HG03520 (cell line): Measurements from ENCODE around the gene KCNIP3.
"Not testable (repeated sequence)": the region's sequence is repeated elsewhere in the genome, so short reads cannot be mapped to it uniquely, and the experiment has no call there.

Experiments
- ATAC-seq: cut with Tn5 transposase; IDR thresholded peaks from one replicate; pipeline ENCODE4 v1.9.1; 2021; ENCODE audit warnings: mild to moderate bottlenecking, moderate library complexity; ENCODE audit not compliant: unreplicated experiment

Gene KCNIP3

DNA sequence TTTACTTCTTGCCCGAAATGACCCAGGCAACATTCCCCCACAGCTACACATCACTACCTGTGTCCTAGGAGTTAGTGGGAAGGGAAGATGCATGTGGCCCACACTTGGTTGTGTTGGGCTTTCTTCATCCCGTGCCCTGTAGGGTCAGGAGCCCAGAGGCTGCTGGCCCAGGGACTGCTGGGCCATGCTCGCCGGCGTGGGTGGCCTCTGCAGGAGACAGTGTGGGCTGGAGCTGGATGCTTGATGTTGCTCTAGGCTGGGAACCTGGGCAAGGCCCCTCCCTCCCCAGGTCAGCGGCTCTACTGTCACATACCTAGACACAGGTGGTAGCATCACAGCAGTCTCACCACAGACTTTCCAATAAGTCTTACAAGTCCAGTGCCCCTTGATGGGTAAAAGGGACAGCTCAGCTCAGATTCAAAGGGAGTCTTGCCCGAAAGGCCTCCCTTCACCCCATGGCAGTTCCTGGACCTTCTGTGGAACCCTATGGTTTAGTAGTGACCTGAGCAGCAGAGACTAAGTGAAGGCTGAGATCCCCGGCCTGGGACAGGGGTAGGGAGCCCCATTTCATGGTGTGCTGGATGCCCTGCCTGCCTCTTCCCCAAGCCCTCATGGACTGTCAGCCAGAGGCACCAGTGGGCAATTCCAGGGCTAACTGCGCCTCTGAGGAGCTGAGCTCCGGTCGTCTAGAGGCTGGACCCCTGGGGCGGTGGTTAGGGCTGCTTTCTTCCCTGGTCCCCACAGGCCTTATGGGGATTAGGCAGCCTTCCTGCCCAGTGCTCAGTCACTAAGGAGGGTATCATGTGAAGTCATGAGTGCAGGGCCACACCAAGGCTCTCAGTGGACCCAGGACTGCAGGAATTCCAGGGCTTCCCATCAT lies 59.9 kb downstream of the KCNIP3 start:
- ATAC-seq: no peak

DNA sequence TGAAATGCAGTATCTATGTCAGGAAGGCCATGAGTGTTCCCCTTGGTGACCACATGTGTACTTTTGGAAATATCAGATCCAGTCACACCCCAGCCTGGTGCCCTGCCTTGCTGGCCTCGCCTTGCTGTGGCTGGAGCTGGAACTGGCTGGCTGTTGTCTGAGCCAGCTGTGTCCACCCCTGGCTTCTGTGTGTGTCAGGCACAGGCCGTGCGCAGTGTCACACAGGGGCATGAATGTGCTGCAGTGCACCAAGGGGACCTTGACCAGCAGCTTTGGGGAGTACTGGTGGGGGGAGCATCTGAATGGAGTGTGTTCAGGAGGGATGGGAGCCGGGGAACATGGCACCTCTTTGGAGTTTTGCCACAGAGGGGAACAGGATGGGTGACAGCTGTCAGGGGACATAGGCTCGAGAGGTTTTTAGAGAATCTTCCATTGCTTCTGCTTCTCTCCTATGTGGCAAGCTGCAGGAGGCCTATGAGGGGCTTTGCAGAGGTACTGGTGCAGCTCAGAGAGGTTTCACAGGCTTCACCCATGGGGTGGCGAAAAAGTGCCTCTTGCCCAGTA lies 60.7 kb downstream of the KCNIP3 start:
- ATAC-seq: no peak

DNA sequence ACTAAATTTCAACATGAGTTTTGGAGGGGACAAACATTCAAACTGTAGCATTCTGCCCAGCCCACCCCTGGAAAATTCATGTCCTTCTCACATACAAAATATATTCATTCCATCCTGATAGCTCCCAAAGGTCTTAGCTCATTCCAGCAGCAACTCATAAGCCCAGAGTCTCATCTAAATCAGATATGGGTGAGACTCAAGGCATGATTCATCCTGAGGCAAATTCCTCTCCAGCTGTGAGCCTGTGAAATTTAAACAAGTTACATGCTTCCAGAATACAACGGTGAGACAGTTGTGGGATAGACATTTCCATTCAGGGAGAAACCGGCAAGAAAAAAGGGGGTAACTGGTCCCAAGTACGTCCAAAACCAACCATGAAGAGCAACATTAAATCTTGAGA lies 61.9 kb downstream of the KCNIP3 start:
- no peak for ATAC-seq

DNA sequence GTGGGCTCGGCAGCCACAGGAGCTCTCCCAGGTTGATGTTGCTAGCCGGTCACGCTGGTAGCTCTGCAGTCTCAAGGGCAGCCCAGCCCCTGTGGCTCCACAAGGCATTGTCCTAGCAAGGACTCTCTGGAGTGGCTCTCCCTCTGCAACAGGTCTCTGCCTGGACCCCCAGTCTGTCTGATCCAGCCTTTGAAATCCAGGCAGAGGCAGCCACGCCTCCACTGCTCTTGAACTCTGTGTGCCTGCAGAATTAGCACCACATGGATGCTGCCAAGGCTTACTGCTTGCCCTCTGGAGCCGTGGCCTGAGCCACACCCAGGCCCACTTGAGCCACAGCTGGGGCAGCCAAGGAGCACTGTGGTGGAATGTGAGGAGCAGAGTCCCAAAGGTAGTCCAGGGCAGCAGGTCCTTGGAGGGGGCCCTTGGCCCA lies 62.4 kb downstream of the KCNIP3 start:
- no peak for ATAC-seq

DNA sequence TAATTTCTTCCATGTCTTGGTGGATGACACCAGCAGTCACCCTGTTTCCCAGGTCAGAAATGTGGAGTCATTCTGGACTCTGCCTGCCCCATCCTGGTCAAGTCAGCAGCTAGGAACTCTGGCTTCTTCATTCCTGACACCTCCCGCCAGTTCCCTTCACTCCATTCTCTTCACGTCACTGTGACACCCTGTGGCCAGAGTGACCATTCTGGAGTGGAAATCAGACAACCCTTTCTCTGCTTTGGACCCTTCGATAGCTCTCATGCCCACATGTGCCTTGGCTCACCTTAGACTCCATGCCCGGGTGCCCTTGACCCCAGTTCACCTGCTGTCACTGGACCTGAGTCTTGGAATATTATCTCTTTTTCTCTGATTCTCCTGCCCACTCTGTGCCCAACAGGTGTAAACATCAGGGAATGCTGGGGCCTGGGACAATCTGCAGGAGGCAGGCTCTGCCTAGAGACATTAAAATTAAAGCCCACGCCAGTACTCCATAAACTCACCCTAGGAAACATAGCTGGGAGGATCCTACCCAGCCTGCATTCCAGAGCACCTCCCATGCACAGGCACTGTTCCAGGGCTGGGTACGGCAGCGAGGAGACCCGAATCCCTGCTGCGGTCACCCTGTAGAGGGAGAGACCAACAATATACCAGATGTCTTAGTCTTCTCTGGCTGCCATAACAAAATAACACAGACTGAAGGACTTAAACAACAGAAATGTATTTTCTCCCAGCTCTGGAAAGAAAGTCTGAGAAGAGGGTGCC lies 64.3 kb downstream of the KCNIP3 start:
- no peak for ATAC-seq

DNA sequence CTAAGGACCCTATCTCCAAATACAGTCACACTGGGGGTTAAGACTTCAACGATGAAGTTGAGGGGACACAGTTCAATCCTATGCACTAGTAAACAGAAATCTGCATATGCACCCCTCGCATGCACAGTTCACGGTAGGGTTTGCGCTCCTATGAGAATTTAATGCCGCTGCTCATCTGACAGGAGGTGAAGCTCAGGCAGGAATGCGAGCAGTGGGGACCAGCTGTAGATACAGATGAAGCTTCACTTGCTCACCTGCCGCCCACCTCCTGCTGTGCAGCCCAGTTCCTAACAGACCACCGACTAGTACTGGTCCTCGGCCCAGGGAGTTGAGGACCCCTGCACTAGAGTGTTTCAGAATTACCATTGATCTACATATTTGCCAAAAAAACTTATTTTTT lies 65.3 kb downstream of the KCNIP3 start:
- ATAC-seq: no peak

DNA sequence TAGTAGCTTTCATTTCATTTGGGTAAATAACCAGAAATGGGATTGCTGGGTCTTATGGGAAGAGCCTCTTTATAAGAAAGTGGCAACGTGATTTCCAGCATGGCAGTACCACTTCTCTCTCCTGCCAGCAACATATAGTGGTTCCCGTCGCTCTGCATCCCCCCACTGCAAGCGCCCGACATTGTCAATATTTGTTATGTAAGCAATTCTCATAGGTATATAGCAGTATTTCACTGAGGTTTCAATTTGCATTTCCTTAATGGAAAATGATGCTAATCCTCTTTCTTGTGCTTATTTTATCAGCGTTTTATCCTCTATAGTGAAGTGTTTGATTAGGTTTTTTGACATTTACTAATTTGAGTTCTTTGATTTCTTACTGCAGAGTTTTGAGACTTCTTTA lies 69.4 kb downstream of the KCNIP3 start:
- no peak for ATAC-seq

DNA sequence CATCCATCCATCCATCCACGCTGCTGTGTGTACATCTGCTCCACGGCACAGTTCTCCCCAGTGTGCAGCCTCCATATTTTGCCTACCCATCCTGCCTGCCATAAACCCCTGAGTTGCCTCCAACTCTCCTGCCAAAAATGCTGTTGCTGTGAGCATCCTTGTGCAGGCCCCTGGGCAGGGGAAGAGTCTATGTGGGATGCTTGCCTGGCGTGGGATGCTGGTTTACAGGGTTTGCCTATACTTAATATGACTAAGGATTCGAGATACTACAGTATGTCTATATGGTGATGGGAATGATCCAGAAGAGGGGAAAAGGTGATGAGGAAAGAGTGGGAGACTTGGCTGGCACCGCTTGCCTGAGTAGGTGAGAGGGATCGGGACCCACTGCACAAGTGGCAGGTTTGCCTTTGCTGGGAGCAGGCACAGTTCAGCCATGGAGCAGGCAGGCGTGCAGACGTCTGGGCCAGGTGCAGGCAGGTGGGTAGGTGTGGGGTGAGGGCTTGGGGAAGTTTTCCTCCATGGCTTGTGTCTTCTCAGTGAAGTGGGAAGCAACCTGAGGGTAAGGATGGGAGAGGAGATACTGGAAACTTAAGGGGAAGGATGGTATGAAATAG lies 75.2 kb downstream of the KCNIP3 start:
- no peak for ATAC-seq

DNA sequence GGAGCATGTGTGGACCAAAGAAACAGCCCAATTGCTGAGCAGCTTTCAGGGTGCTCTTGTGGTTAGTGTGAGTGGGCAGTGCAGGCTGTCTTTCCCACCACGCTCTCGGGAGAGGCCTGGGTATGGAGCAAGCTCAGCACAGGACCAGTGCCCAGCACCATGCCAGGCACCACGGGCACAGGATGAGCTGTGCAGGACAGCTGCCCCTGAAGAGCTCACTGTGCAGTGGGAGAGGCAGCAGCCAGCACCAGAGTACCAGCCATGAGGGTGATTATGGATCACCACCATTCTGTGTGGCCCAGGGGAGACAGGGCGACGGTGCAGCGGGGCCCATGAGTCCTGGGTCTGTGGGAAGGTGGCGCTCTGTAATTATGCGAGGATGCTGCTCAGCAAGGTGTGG lies 75.7 kb downstream of the KCNIP3 start:
- ATAC-seq: no peak

DNA sequence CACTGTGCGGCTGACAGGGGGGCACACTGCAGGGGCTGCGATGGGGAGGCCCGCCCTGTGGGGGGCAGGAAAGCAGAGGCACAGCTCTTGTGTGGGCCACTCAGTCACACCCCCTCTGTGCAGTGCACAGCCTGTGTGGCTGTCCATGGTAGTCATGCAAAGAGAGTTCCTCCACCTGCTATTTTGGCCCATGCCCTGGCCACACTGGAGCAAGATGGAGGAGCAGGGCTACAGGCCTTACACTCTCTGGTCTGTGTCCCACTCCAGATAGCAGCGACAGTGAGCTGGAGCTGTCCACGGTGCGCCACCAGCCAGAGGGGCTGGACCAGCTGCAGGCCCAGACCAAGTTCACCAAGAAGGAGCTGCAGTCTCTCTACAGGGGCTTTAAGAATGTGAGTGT lies 76.9 kb downstream of the KCNIP3 start:
- no peak for ATAC-seq

DNA sequence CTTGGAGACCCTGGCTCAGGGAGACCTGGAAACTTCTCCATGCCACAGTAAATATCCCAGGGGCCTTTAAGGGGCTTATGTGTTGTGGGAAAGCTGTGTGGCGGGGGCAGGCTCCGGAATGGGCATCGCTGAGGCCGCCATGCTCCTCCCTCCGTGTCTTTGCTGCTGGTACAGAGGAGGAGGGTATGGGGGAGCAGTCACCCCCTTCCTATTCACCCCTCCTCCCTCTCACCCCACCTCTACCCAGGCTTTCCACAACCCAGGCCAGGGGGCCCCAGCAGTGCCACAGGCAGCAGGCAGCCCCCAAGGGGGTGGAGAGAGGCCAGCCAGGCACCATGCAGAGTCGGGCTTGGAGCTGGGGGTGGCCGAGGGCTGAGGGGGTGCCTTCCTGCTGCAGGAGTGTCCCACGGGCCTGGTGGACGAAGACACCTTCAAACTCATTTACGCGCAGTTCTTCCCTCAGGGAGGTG lies 77.3 kb downstream of the KCNIP3 start:
- ATAC-seq: no peak

DNA sequence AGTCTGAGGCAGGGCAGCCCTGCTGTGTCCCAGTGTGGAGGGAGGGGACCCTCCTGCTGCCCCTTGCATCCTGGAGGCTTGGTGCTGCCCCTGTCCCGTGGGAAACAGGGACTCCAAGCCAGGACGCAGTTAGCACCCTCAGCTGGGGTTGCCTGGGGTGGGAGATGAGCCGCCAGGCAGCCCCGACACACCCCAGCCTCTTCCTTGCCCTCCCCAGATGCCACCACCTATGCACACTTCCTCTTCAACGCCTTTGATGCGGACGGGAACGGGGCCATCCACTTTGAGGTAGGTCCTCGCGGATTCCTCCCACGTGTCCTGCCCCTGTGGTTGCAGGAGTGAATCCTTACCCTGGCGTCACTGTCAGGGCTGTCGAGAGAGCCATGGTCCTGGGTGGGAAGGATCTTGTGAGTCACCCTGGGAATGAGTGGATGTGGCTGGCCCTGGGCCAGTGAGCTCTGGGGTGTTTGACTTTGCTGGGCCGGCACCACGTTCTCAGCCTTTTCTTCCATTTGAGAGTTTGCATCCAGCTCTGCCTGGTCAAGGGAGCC lies 77.8 kb downstream of the KCNIP3 start:
- no peak for ATAC-seq

DNA sequence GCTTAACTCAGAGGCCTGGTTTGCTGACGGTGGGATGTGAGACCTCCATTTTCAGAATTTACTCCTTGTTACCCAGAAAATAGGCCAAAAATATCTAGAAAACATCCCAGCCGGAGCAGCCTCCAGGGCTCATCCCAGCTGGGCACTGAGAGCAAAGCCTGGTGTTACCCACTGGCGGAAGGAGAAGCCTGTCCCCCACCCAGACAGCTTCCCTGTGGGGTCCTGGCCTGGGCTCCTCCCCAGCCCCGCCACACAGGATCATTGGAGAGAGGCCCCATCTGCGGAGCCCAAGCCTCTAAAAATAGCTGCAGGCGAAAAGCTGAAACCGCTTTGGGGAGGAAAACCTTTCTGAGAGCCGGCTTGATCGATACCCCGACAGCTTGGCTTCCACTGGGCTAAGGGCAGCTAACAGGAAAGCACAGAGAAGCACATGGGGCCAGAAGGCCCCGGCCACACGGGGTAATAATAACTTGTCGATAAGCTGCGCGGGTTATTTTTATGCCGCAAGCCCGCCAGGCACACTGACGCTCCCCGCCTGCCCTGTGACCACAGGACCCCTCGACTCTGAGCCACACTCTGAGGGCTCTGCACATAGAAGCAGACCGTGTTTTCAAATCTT lies 78.5 kb downstream of the KCNIP3 start:
- ATAC-seq: no peak

DNA sequence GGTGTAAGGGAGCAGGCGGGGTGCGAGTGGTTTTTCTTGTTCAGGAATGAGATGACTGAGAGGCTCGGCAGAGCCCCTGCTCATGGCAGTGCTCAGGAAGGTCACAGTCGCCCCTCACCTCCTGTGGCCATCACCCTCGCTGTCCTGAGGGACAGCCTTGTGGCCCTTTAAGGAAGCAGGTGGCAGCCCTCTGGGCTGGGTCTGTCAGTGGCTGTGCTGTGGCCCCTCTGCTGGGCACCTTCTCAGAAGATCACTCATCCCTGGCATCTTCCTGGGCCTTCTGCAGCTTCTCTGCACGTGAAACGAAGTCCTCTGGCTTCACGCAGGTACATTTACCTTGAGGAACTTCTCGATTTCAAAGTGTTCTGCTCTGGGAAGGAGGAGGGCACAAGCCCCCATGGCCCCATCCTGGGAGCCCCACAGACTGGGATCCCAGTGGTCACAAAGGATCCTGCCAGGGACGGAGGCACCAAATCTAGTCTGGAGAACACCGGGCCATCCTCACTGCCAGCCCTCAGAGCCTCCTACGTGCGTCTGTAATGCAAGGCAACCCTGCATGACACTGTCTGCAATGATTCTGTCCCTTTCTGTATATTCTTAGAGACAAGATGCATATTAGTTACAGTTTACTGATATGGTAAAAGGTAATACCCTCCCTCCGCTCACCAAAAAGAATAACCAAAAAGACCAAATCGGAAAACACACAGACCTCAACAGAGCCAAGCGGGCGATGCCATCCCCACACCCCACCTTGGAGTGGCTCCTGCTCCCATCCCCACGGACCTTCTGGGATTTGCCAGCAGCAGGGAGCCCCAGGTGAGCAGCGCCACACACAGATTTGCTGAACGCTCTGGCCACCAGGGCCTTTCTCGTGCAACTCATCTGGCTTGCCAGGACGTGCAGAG lies 79.4 kb downstream of the KCNIP3 start:
- ATAC-seq: no peak

DNA sequence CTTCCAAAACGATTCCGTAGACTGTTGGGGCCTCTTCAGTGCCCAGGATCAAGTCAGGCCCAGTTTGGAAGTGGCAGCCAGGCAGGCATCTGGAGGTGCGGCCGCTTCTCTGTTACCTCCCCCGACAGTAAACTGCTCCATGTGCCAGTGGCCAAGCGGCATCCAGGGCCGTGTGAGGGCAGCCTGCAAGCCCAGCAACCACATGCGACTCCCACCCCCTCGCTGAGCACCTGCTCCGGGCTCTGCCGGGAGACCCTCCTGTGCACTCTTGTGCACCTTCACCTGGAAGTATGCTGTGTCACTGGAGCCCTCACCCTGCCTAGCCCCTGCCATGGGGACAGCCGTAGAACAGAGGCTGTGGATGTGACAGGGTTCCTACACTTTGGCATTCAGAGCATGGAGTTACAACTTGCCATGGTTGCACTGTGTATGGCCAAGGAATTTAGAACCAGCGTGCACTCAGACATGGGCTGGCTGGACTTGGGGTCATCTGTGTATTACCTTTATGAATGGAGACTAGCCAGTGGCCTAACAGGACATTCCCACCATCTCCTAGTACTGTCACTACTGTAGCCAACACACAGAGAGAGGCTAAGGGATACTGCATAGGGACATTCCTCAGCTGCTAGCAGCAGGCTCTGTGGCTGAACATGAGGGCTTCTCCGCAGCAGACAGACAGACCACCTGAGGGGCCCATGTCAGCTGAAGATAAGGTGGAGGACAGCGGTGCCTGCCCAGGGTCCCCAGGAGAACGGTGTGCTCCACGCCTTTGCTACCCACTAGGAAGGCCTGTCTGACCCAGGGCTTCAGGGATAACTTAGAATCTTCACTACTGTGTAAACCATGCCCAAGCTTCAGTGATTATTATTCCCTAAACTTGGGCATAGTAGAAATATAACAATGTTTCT lies 80.3 kb downstream of the KCNIP3 start:
- ATAC-seq: no peak

DNA sequence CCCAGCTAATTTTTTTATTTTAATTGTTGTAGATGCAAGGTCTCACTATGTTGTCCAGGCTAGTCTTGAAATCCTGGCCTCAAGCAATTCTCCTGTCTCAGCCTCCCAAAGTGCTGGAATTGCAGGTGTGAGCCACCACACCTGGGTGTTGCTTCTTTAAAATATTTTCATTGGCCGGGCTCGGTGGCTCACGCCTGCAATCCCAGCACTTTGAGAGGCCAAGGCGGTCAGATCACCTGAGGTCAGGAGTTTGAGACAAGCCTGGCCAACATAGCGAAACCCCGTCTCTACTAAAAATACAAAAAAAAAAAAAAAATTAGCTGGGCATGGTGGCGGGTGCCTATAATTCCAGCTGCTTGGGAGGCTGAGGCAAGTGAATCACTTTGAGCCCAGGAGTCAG lies 81.1 kb downstream of the KCNIP3 start:
- not testable (repeated sequence) for ATAC-seq

DNA sequence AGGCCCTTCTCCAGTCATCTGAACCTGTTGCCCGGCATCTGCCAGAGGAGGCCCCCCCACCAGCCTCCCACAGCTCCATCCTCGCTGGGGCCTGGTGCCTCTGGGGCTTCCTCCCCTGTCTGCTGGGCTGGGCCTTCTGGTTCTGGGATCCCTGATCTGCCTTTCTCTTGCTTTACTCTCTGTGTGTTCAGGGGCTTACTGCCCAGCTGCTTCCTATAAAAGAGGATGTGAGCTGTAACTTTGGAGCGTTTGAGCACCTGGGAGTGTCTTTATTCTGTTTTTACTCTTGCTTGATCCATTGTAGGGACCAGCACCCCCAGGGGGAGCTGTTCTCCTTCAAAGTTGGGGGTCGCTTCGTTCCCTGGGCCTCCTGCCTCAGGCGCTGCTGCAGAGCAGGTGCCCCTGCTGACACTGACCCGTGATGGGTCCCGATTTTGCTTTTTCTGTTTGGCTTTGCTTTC lies 82.3 kb downstream of the KCNIP3 start:
- no peak for ATAC-seq

DNA sequence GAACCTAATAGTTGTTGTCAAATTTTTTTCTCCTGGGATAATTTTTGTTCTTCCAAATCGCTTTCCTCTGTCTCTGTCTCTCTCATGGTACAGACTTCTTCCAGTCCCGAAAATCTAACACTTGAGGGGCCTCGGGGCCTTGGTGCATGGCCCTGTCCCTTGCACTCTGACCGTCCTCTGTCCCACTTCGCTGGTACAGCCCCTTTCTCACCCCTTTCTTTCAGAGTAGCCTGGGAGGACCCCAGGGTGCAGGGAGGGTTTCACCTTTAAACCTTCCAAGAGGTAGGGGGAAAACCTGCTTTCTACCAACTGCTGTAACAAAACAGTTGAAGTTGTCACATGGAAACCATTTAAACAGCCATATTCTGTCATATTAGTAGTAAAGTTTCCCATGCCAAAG lies 83.1 kb downstream of the KCNIP3 start:
- no peak for ATAC-seq
